ENCODE data around the gene GARNL3. TPM values are rescaled to one million over a fixed set of nuclear protein-coding genes. Genes with fewer than 3 reads are reported as not detected.

The GARNL3 gene
- total RNA-seq, 2 experiments from 2014 or later: 16.1 to 17.2 TPM

DNA sequence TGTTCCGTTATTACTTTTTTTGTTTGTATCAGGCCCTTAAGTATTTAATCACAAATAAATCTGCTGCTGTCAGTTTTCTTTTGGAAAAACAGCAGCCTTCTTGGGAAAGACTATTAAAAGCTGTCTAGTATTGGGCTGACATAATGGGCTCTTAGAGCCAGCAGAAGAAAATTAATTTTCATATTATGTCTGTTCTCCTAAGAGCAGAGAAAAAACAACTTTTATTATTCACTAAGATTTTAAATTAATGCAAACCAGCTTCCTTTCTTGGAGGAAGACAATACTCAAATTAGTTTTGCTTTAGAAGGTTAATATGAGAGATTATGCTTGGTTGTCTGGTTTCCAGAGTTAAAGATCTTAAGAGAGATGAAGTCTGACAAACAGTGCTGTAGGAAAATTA is 30.6 kb upstream of the GARNL3 start:
- intact Hi-C loops (cut with micrococcal nuclease; ENCODE audit: unreplicated experiment): no loop called here
- no peaks in the 10 kb centered on the region for H4K20me1 ChIP-seq (ENCODE audit: insufficient read depth, low read length)
- H3K4me2 ChIP-seq (ENCODE audit: low read length): no peak overlapping the region
- DNase-seq (ENCODE audit: low spot score): no peak
- ChIA-PET CTCF (ENCODE audit: unreplicated experiment) (no interaction called here), POLR2A (no interaction called here)
- no TSS peak for BruUV-seq (replicated peaks)
- H3K27ac ChIP-seq (ENCODE audit: low read depth, low read length, poor library complexity, severe bottlenecking): no peak overlapping the region
- no peak overlapping the region for H3K4me3 ChIP-seq (ENCODE audit: low read depth, low read length, poor library complexity, severe bottlenecking)
- TF ChIP-seq EZH2phosphoT487 (IDR thresholded peaks at IDR 0.05; ENCODE audit: borderline replicate concordance, low read depth, low read length) (no peak), CTCF (conservative IDR thresholded peaks at IDR 0.05; ENCODE audit: low read length) (no peak)
- H3K4me1 ChIP-seq (ENCODE audit: insufficient read depth, low read length, poor library complexity, severe bottlenecking): no peaks in the 10 kb centered on the region
- H3K9me3 ChIP-seq (ENCODE audit: low read length): no peaks in the 10 kb centered on the region
- H3K36me3 ChIP-seq (ENCODE audit: insufficient read depth, low read length): no peaks in the 10 kb centered on the region; the same call in 1 of the 2 replicates
- H3K9me2 ChIP-seq (ENCODE audit: insufficient read depth, low read length): no peaks in the 10 kb centered on the region
- no peak overlapping the region for H2AFZ ChIP-seq (ENCODE audit: low read length)
- no peaks in the 10 kb centered on the region for H3K79me2 ChIP-seq (ENCODE audit: insufficient read depth, low read depth, low read length)

GRCh38 chr9:127237801-127238200 is 26.8 kb upstream of the GARNL3 start:
- H2AFZ ChIP-seq (ENCODE audit: low read length): no peak overlapping the region
- BruUV-seq (replicated peaks): no TSS peak
- TF ChIP-seq CTCF (conservative IDR thresholded peaks at IDR 0.05; ENCODE audit: low read length): no peak
- TF ChIP-seq EZH2phosphoT487 (IDR thresholded peaks at IDR 0.05; ENCODE audit: borderline replicate concordance, low read depth, low read length): no peak
- H3K9me3 ChIP-seq (ENCODE audit: low read length): no peaks in the 10 kb centered on the region
- no peaks in the 10 kb centered on the region for H3K9me2 ChIP-seq (ENCODE audit: insufficient read depth, low read length)
- no peaks in the 10 kb centered on the region for H4K20me1 ChIP-seq (ENCODE audit: insufficient read depth, low read length)
- H3K79me2 ChIP-seq (ENCODE audit: insufficient read depth, low read depth, low read length): no peaks in the 10 kb centered on the region
- no peak overlapping the region for H3K4me2 ChIP-seq (ENCODE audit: low read length)
- no peak overlapping the region for H3K27ac ChIP-seq (ENCODE audit: low read depth, low read length, poor library complexity, severe bottlenecking)
- no peaks in the 10 kb centered on the region for H3K4me1 ChIP-seq (ENCODE audit: insufficient read depth, low read length, poor library complexity, severe bottlenecking)
- no peak for DNase-seq (ENCODE audit: low spot score)
- intact Hi-C loops (cut with micrococcal nuclease; ENCODE audit: unreplicated experiment): no loop called here
- POLR2A ChIA-PET: interaction anchor here (1.0 kb wide), 1 partner anchor 11 kb away, joined by 3 read pairs; no protein-coding TSS in a partner anchor
- H3K36me3 ChIP-seq (ENCODE audit: insufficient read depth, low read length): no peaks in the 10 kb centered on the region
- CTCF ChIA-PET (ENCODE audit: unreplicated experiment): no interaction called here
- no peak overlapping the region for H3K4me3 ChIP-seq (ENCODE audit: low read depth, low read length, poor library complexity, severe bottlenecking)

DNA sequence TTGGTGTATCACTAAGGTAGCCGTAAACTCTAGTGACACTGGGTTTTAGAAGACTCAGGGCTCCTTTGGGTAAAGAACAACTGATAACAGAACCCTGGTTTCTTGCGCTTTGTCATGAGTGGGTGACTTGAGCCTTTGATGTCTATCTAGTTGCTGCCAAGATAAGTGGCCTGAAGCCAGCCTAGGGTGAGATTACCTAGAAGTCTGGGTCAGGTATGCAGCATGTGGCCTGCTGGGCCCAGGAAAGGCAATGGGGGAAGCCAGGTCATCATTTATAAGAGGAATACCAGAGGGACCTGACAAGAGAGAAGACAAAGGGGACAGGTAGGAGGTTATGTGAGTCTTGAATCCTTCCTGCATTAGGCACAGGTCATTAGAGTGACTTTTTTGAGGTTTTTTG is 23.2 kb upstream of the GARNL3 start:
- Histone ChIP-seq H3K27ac (ENCODE audit: low read depth, low read length, poor library complexity, severe bottlenecking) (no peak overlapping the region), H3K4me2 (ENCODE audit: low read length) (no peak overlapping the region), H2AFZ (ENCODE audit: low read length) (no peak overlapping the region), H3K4me1 (ENCODE audit: insufficient read depth, low read length, poor library complexity, severe bottlenecking) (peaks cover 11% of the 10 kb centered on the region), H4K20me1 (ENCODE audit: insufficient read depth, low read length) (no peaks in the 10 kb centered on the region), H3K36me3 (ENCODE audit: insufficient read depth, low read length) (no peaks in the 10 kb centered on the region), H3K79me2 (ENCODE audit: insufficient read depth, low read depth, low read length) (no peaks in the 10 kb centered on the region), H3K9me2 (ENCODE audit: insufficient read depth, low read length) (no peaks in the 10 kb centered on the region), H3K9me3 (ENCODE audit: low read length) (no peaks in the 10 kb centered on the region), H3K4me3 (ENCODE audit: low read depth, low read length, poor library complexity, severe bottlenecking) (no peak overlapping the region)
- no TSS peak for BruUV-seq (replicated peaks)
- no peak for TF ChIP-seq CTCF (conservative IDR thresholded peaks at IDR 0.05; ENCODE audit: low read length)
- no peak for TF ChIP-seq EZH2phosphoT487 (IDR thresholded peaks at IDR 0.05; ENCODE audit: borderline replicate concordance, low read depth, low read length)
- DNase-seq (ENCODE audit: low spot score): no peak
- intact Hi-C loops (cut with micrococcal nuclease; ENCODE audit: unreplicated experiment): no loop called here
- ChIA-PET POLR2A (no interaction called here), CTCF (ENCODE audit: unreplicated experiment) (no interaction called here)

Measured in OCI-LY7 (cell line).